WTC11 (cell line): Measurements from ENCODE around the gene SLC25A21. TPM values are rescaled to one million over a fixed set of nuclear protein-coding genes. Genes with fewer than 3 reads are reported as not detected.

Experiments used
- ATAC-seq: fragments of 200-7000 bp; cut with Tn5 transposase; 2 replicates; pipeline ENCODE4 v1.10.0; 2021; ENCODE audit warnings: mild to moderate bottlenecking, moderate library complexity
- CTCF ChIA-PET: fragments of 300-600 bp; sonication (Branson Sonifier 250); formaldehyde crosslinking; loops from one replicate; lab custom pipeline; 2021; ENCODE audit warnings: antibody characterized with exemption; lab: Charles Lee
- POLR2A ChIA-PET: fragments of 350-600 bp; sonication (Branson Sonifier 250); formaldehyde crosslinking; loops from one replicate; lab custom pipeline; 2021; ENCODE audit warnings: antibody characterized with exemption; lab: Charles Lee
- DNase-seq: peaks from one replicate; pipeline ENCODE4 v3.0.0; 2021; ENCODE audit warnings: low spot score
- H3K27ac Mint-ChIP-seq: 2 replicates; pipeline ENCODE4 v1.8.0; 2021; ENCODE audit warnings: mixed read lengths
- H3K27me3 Mint-ChIP-seq: 2 replicates; pipeline ENCODE4 v1.8.0; 2021; ENCODE audit warnings: low read depth, mild to moderate bottlenecking, moderate library complexity, mixed read lengths
- H3K36me3 Mint-ChIP-seq: 2 replicates; pipeline ENCODE4 v1.8.0; 2021; ENCODE audit warnings: mixed read lengths
- H3K4me1 Mint-ChIP-seq: 2 replicates; pipeline ENCODE4 v1.8.0; 2022; ENCODE audit warnings: mixed read lengths
- H3K4me3 Mint-ChIP-seq: 2 replicates; pipeline ENCODE4 v1.8.0; 2021; ENCODE audit warnings: mild to moderate bottlenecking, moderate library complexity, mixed read lengths
- H3K9me3 Mint-ChIP-seq: 2 replicates; pipeline ENCODE4 v1.8.0; 2021; ENCODE audit warnings: mixed read lengths
- AFF4 ChIP-seq: sonication (generic); formaldehyde crosslinking; IDR thresholded peaks from 2 replicates; pipeline ENCODE4 v1.8.1; 2023; ENCODE audit warnings: mild to moderate bottlenecking, missing genetic modification reagents, borderline replicate concordance
- AR ChIP-seq: fragments of 250-450 bp; sonication (Bioruptor Pico); IDR thresholded peaks from 2 replicates; pipeline ENCODE4 v1.9.0; 2021; ENCODE audit warnings: mild to moderate bottlenecking
- CTCF ChIP-seq: fragments of 200-600 bp; IDR thresholded peaks from 2 replicates; pipeline ENCODE4 v1.8.0; 2022; ENCODE audit warnings: antibody characterized with exemption
- E2F4 ChIP-seq: sonication (generic); formaldehyde crosslinking; IDR thresholded peaks from 2 replicates; pipeline ENCODE4 v1.8.1; 2022; ENCODE audit warnings: low read depth, mild to moderate bottlenecking, moderate library complexity, missing genetic modification reagents, borderline replicate concordance
- FOXK1 ChIP-seq: sonication (generic); formaldehyde crosslinking; IDR thresholded peaks from 2 replicates; pipeline ENCODE4 v1.8.0; 2022; ENCODE audit warnings: mild to moderate bottlenecking, moderate library complexity, missing genetic modification reagents
- IRF1 ChIP-seq: sonication (generic); formaldehyde crosslinking; IDR thresholded peaks from 2 replicates; pipeline ENCODE4 v1.8.0; 2023; ENCODE audit warnings: missing genetic modification reagents
- MAX ChIP-seq: sonication (generic); formaldehyde crosslinking; IDR thresholded peaks from 2 replicates; pipeline ENCODE4 v1.8.0; 2022; ENCODE audit warnings: mild to moderate bottlenecking, missing genetic modification reagents
- NFE2L1 ChIP-seq: sonication (generic); formaldehyde crosslinking; IDR thresholded peaks from 2 replicates; pipeline ENCODE4 v1.8.1; 2023; ENCODE audit warnings: missing genetic modification reagents
- PRRX2 ChIP-seq: fragments of 250-450 bp; sonication (Bioruptor Pico); IDR thresholded peaks from 2 replicates; pipeline ENCODE4 v1.8.0; 2021; ENCODE audit warnings: mild to moderate bottlenecking
- SMAD3 ChIP-seq: sonication (generic); formaldehyde crosslinking; IDR thresholded peaks from 2 replicates; pipeline ENCODE4 v1.8.0; 2022; ENCODE audit warnings: missing genetic modification reagents, mild to moderate bottlenecking, borderline replicate concordance
- SOX15 ChIP-seq: fragments of 250-450 bp; sonication (Bioruptor Pico); IDR thresholded peaks from 2 replicates; pipeline ENCODE4 v1.9.0; 2021; ENCODE audit warnings: mild to moderate bottlenecking
- TEAD4 ChIP-seq: sonication (generic); formaldehyde crosslinking; IDR thresholded peaks from 2 replicates; pipeline ENCODE4 v1.8.0; 2022; ENCODE audit warnings: mild to moderate bottlenecking, missing genetic modification reagents
- ZBTB43 ChIP-seq: sonication (generic); formaldehyde crosslinking; IDR thresholded peaks from 2 replicates; pipeline ENCODE4 v1.8.1; 2023; ENCODE audit warnings: mild to moderate bottlenecking, missing genetic modification reagents
- ZNF425 ChIP-seq: fragments of 250-450 bp; sonication (Bioruptor Pico); conservative IDR thresholded peaks from 2 replicates; pipeline ENCODE4 v1.9.0; 2021; ENCODE audit warnings: mild to moderate bottlenecking
- ZSCAN18 ChIP-seq: fragments of 250-450 bp; sonication (Bioruptor Pico); IDR thresholded peaks from 2 replicates; pipeline ENCODE4 v2.1.2; 2022; ENCODE audit warnings: mild to moderate bottlenecking, moderate library complexity
- total RNA-seq: library from RNA; stranded (reverse); gene quantifications from 3 replicates; pipeline ENCODE4 v1.2.3, GENCODE V29; 2021

The SLC25A21 gene
- total RNA-seq, 1 experiment from 2014 or later, result 8.2 TPM

- ATAC-seq, result no peak
- no peak overlapping the region for H3K4me3 Mint-ChIP-seq
Measured at GRCh38 chr14:36817071-36817930, 355.1 kb downstream of the SLC25A21 start.

More at GRCh38 chr14:36817071-36817930, 355.1 kb downstream of the SLC25A21 start:
- Mint-ChIP-seq H3K27me3 (no peaks in the 10 kb centered on the region), H3K36me3 (no peaks in the 10 kb centered on the region), H3K9me3 (no peaks in the 10 kb centered on the region; the same call in 1 of the 2 replicates), H3K27ac (no peak overlapping the region), H3K4me1 (peaks cover 5% of the 10 kb centered on the region; the same call in 1 of the 2 replicates)
- TF ChIP-seq CTCF (no peak), NFE2L1 (CRISPR knock-in tag) (no peak), E2F4 (CRISPR knock-in tag) (no peak), ZBTB43 (CRISPR knock-in tag) (no peak), SMAD3 (CRISPR knock-in tag) (no peak), IRF1 (CRISPR knock-in tag) (no peak), AFF4 (CRISPR knock-in tag) (no peak), ZNF425 (no peak), PRRX2 (CRISPR knock-in tag) (no peak), MAX (no peak), ZSCAN18 (CRISPR knock-in tag) (no peak), SOX15 (CRISPR knock-in tag) (no peak), AR (no peak), FOXK1 (CRISPR knock-in tag) (no peak), TEAD4 (CRISPR knock-in tag) (no peak)
- DNase-seq, result no peak
- ChIA-PET POLR2A (no interaction called here), CTCF (interaction anchor here (1.1 to 1.8 kb wide), 2 partner anchors 70 to 125 kb away, joined by 4 to 6 read pairs; no protein-coding TSS in a partner anchor)
